H1 (cell line): Measurements from ENCODE around the gene OR4N2. TPM values are rescaled to one million over a fixed set of nuclear protein-coding genes. Genes with fewer than 3 reads are reported as not detected.

Experiments
- CTCF ChIA-PET: fragments of 300-600 bp; sonication (Branson Sonifier 250); formaldehyde crosslinking; loops from one replicate; lab custom pipeline; 2021; ENCODE audit not compliant: partially characterized antibody; lab: Charles Lee
- POLR2A ChIA-PET: fragments of 300-600 bp; sonication (Branson Sonifier 250); formaldehyde crosslinking; loops from one replicate; lab custom pipeline; 2021; ENCODE audit warnings: inconsistent platforms; ENCODE audit not compliant: partially characterized antibody; lab: Charles Lee
- DNase-seq, 2 experiments: peaks; one replicate each; pipeline versions ENCODE4 v3.0.0 to v3.0.0-alpha.2; 2010 to 2022; ENCODE audit warnings: low spot score in 2 of 2, low read depth in 1 of 2, mixed read lengths in 1 of 2
- FAIRE-seq: peaks from 2 replicates; lab custom pipeline; 2011; peaks lifted over from hg19 to GRCh38; lab: Jason Lieb, UNC
- H2AFZ ChIP-seq: 2 replicates; pipeline ENCODE4 v1.8.1; 2012; ENCODE audit warnings: low read length, inconsistent platforms
- H2AK5ac ChIP-seq: 2 replicates; pipeline ENCODE4 v1.6.1; 2013; ENCODE audit warnings: low read depth, low read length
- H2BK120ac ChIP-seq: replicated peaks from 2 replicates; pipeline ENCODE3; 2013; ENCODE audit warnings: low read depth, low read length, inconsistent platforms
- H2BK12ac ChIP-seq: 2 replicates; pipeline ENCODE4 v1.6.1; 2013; ENCODE audit warnings: low read depth, low read length
- H2BK15ac ChIP-seq: 2 replicates; pipeline ENCODE4 v1.6.1; 2013; ENCODE audit warnings: low read length
- H2BK20ac ChIP-seq: 2 replicates; pipeline ENCODE4 v1.6.1; 2013; ENCODE audit warnings: low read length
- H2BK5ac ChIP-seq: 2 replicates; pipeline ENCODE4 v1.6.1; 2013; ENCODE audit warnings: low read depth, low read length
- H3K14ac ChIP-seq: 2 replicates; pipeline ENCODE4 v1.6.1; 2013; ENCODE audit warnings: inconsistent platforms; ENCODE audit not compliant: insufficient read length
- H3K18ac ChIP-seq: 2 replicates; pipeline ENCODE4 v1.6.1; 2013; ENCODE audit warnings: low read length; ENCODE audit errors: extremely low read depth
- H3K23ac ChIP-seq: 2 replicates; pipeline ENCODE4 v1.6.1; 2013; ENCODE audit warnings: inconsistent platforms; ENCODE audit not compliant: insufficient read length
- H3K23me2 ChIP-seq: 2 replicates; pipeline ENCODE4 v1.6.1; 2013; ENCODE audit warnings: low read depth, low read length
- H3K27ac ChIP-seq: 2 replicates; pipeline ENCODE4 v1.6.1; 2011; ENCODE audit warnings: low read depth, low read length, inconsistent platforms
- H3K27me3 ChIP-seq, 4 experiments: replicated peaks in 1 of 4; 1 replicate in 1 of 4; 2 replicates in 3 of 4; pipeline versions ENCODE4 v1.6.1 to v1.8.1; 2011 to 2013; ENCODE audit warnings: low read length in 3 of 4, mild to moderate bottlenecking in 3 of 4, inconsistent platforms in 2 of 4, mixed read lengths in 2 of 4, moderate library complexity in 1 of 4; ENCODE audit not compliant: control insufficient read depth in 3 of 4, insufficient read depth in 3 of 4; ENCODE audit errors: extremely low read depth in 1 of 4
- H3K36me3 ChIP-seq, 4 experiments: 2 replicates each; pipeline versions ENCODE4 v1.6.1 to v1.8.1; 2011 to 2013; ENCODE audit warnings: mild to moderate bottlenecking in 4 of 4, low read length in 3 of 4, moderate library complexity in 2 of 4, control low read depth in 1 of 4, inconsistent platforms in 1 of 4; ENCODE audit not compliant: insufficient read depth in 4 of 4, control insufficient read depth in 2 of 4
- H3K4ac ChIP-seq: replicated peaks from 2 replicates; pipeline ENCODE3; 2013; ENCODE audit warnings: low read length, low read depth, mixed read lengths, inconsistent platforms; ENCODE audit not compliant: insufficient read length
- H3K4me1 ChIP-seq, 4 experiments: replicated peaks in 1 of 4; 1 replicate in 1 of 4; 2 replicates in 3 of 4; pipeline versions ENCODE4 v1.6.1 to v1.8.1; 2011 to 2013; ENCODE audit warnings: low read length in 3 of 4, inconsistent platforms in 2 of 4, mixed read lengths in 1 of 4; ENCODE audit not compliant: insufficient read depth in 4 of 4, control insufficient read depth in 3 of 4
- H3K4me2 ChIP-seq, 2 experiments: 2 replicates each; pipeline versions ENCODE4 v1.6.1 to v1.8.1; 2011 to 2013; ENCODE audit warnings: low read depth in 2 of 2, low read length in 2 of 2, control low read depth in 1 of 2, inconsistent platforms in 1 of 2, mild to moderate bottlenecking in 1 of 2; ENCODE audit not compliant: insufficient read depth in 1 of 2
- H3K4me3 ChIP-seq, 4 experiments: fragments of 200-600, 300-600 bp in 1 of 4; sonication (generic), shearing (Covaris generic), sonication (Bioruptor Twin) in 1 of 4; 2 replicates each; pipeline versions ENCODE4 v1.5.1 to v1.8.1; 2011 to 2016; ENCODE audit warnings: low read length in 4 of 4, low read depth in 3 of 4, control low read depth in 2 of 4, inconsistent platforms in 2 of 4, mild to moderate bottlenecking in 2 of 4, mixed read lengths in 1 of 4, moderate library complexity in 1 of 4; ENCODE audit not compliant: insufficient read depth in 2 of 4; ENCODE audit errors: extremely low read depth in 1 of 4
- H3K56ac ChIP-seq: replicated peaks from 2 replicates; pipeline ENCODE3; 2013; ENCODE audit warnings: low read depth, mild to moderate bottlenecking, mixed read lengths, low read length, inconsistent platforms; ENCODE audit not compliant: insufficient read length
- H3K79me1 ChIP-seq: 2 replicates; pipeline ENCODE4 v1.6.1; 2013; ENCODE audit warnings: low read depth, low read length, control low read depth
- H3K79me2 ChIP-seq, 2 experiments: 2 replicates each; pipeline versions ENCODE4 v1.6.1 to v1.8.1; 2012 to 2013; ENCODE audit warnings: low read length in 2 of 2, mild to moderate bottlenecking in 2 of 2, inconsistent platforms in 1 of 2; ENCODE audit not compliant: insufficient read depth in 2 of 2, control insufficient read depth in 1 of 2
- H3K9ac ChIP-seq, 4 experiments: replicated peaks in 1 of 4; 1 replicate in 1 of 4; 2 replicates in 3 of 4; pipeline versions ENCODE4 v1.6.1 to v1.8.1; 2011 to 2013; ENCODE audit warnings: low read depth in 3 of 4, low read length in 3 of 4, control low read depth in 2 of 4, mild to moderate bottlenecking in 2 of 4, moderate library complexity in 2 of 4, inconsistent platforms in 1 of 4; ENCODE audit errors: extremely low read depth in 1 of 4
- H3K9me3 ChIP-seq, 2 experiments: 2 replicates each; pipeline versions ENCODE4 v1.6.1 to v1.8.1; 2012 to 2013; ENCODE audit warnings: mild to moderate bottlenecking in 2 of 2, moderate library complexity in 2 of 2, control low read depth in 1 of 2, inconsistent platforms in 1 of 2, low read depth in 1 of 2, low read length in 1 of 2, mixed read lengths in 1 of 2; ENCODE audit not compliant: insufficient read depth in 2 of 2
- H4K20me1 ChIP-seq, 2 experiments: replicated peaks in 1 of 2; 2 replicates each; pipeline versions ENCODE3 to v1.8.1; 2011 to 2013; ENCODE audit warnings: inconsistent platforms in 2 of 2, low read length in 2 of 2, mild to moderate bottlenecking in 1 of 2; ENCODE audit not compliant: insufficient read depth in 2 of 2, control insufficient read depth in 1 of 2
- H4K5ac ChIP-seq: 2 replicates; pipeline ENCODE4 v1.6.1; 2013; ENCODE audit warnings: low read length, low read depth, mixed read lengths, inconsistent platforms; ENCODE audit not compliant: insufficient read length
- H4K8ac ChIP-seq: 2 replicates; pipeline ENCODE4 v1.8.0; 2013; ENCODE audit warnings: mild to moderate bottlenecking, moderate library complexity, low read length, inconsistent platforms; ENCODE audit not compliant: insufficient read depth; ENCODE audit errors: extremely low read depth
- H4K91ac ChIP-seq: replicated peaks from 2 replicates; pipeline ENCODE3; 2013; ENCODE audit warnings: low read length, mixed read lengths, inconsistent platforms; ENCODE audit not compliant: insufficient read length
- BACH1 ChIP-seq: IDR thresholded peaks from 2 replicates; pipeline ENCODE4 v1.6.1; 2012; ENCODE audit warnings: low read length, improper control_type of control experiment
- EZH2 ChIP-seq: fragments of 200-600 bp; sonication (generic); IDR thresholded peaks from 2 replicates; pipeline ENCODE4 v1.7.1; 2012; ENCODE audit warnings: low read depth, mild to moderate bottlenecking, moderate library complexity, low read length, inconsistent platforms; ENCODE audit not compliant: severe bottlenecking
- GTF2F1 ChIP-seq: IDR thresholded peaks from 2 replicates; pipeline ENCODE4 v1.6.1; 2012; ENCODE audit warnings: low read depth, low read length, improper control_type of control experiment, borderline replicate concordance
- NRF1 ChIP-seq: IDR thresholded peaks from 2 replicates; pipeline ENCODE4 v1.6.1; 2011; ENCODE audit warnings: mild to moderate bottlenecking, low read depth, low read length, improper control_type of control experiment
- WGBS, 2 experiments: shearing (Covaris generic) in 1 of 2; methylation state at CpG; one replicate each; pipeline versions ENCODE4 v1.1.6 to v1.1.7; 2013 to 2015; ENCODE audit warnings: low lambda C conversion rate in 2 of 2, mixed read lengths in 2 of 2, inconsistent platforms in 1 of 2, low coverage in 1 of 2, missing lambda C conversion rate in 1 of 2; ENCODE audit not compliant: insufficient replicate concordance in 2 of 2, insufficient coverage in 1 of 2, insufficient read length in 1 of 2; ENCODE audit errors: extremely low coverage in 1 of 2, missing lambda C conversion rate in 1 of 2; 5-methylcytosine and 5-hydroxymethylcytosine counted together
- polyA plus RNA-seq, 7 experiments: library from polyadenylated mRNA; depleted of rRNA in 3 of 7; stranded (reverse) in 5 of 7; unstranded in 2 of 7; fragments of >200 nt in 5 of 7; fragments of 200-250 nt in 2 of 7; gene quantifications; 1 replicate in 5 of 7; 2 replicates in 1 of 7; 4 replicates in 1 of 7; pipeline versions ENCODE4 v1.2.1 to v1.2.3, GENCODE V29; 2011 to 2013; ENCODE audit warnings: missing spikeins in 2 of 7, mixed read lengths in 2 of 7
- total RNA-seq: library from RNA; stranded (reverse); fragmentation: NEBNext Ultra II Directional; extraction: Animal tissue kit (Norgen Biotek cat#: 25700); gene quantifications from 2 replicates; pipeline ENCODE4 v1.2.1, GENCODE V29; 2021

The OR4N2 gene
- total and polyA plus RNA-seq, 2 of the 8 experiments (the other 6 are each of a cell fraction or from before 2014, with no cell fraction given) = not detected

DNA sequence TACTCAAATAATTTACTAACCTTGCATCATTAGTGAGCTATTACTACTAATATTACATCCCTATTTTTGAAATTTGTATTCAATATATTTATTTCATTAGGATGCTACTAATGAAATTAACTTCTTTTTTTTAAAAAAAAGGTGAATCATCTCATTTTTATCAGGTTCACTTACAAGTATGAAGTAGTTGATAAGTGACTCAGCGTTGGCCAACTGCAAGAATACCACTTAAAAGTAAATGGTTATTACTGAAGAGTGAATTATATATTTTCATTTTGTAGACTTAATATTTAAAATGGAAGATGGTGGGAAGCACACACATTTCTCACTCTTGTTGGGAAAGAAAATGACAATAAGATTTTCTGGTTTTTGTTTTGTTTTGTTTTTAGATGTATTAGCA is 19.6 kb downstream of the OR4N2 start:
- POLR2A ChIA-PET = no interaction called here
- H4K8ac ChIP-seq = no peak overlapping the region
- no peak for FAIRE-seq
- TF ChIP-seq EZH2 (no peak), GTF2F1 (no peak), NRF1 (no peak), BACH1 (no peak)

More for the DNA sequence above, 19.6 kb downstream of the OR4N2 start:
- Histone ChIP-seq H3K4me3 (no peak overlapping the region), H3K23me2 (no peaks in the 10 kb centered on the region), H2BK120ac (no peak overlapping the region), H3K4me2 (no peak overlapping the region), H3K23ac (no peak overlapping the region), H3K56ac (no peak overlapping the region), H3K27ac (no peak overlapping the region), H2BK12ac (no peak overlapping the region), H3K14ac (no peak overlapping the region), H3K27me3 (no peaks in the 10 kb centered on the region), H4K5ac (no peak overlapping the region), H3K9ac (no peak overlapping the region), H3K79me2 (no peaks in the 10 kb centered on the region), H2AFZ (no peak overlapping the region), H3K4ac (no peak overlapping the region), H3K79me1 (no peaks in the 10 kb centered on the region), H2AK5ac (no peak overlapping the region), H3K18ac (no peak overlapping the region), H3K9me3 (peaks cover 16 to 30% of the 10 kb centered on the region in 2 experiments; a peak in 3 of 4 replicates), H2BK15ac (no peak overlapping the region), H2BK20ac (no peak overlapping the region), H3K4me1 (no peaks in the 10 kb centered on the region), H4K20me1 (no peaks in the 10 kb centered on the region), H3K36me3 (no peaks in the 10 kb centered on the region), H4K91ac (no peak overlapping the region), H2BK5ac (no peak overlapping the region)
- no peak for DNase-seq
- WGBS, 2 experiments = 67% methylated on average over 1 of the region's 1 CpG; no CpG with 5 or more reads in 1 of the 2 experiments
- CTCF ChIA-PET = no interaction called here
